Neuronal stem cell (in vitro differentiated cells): ENCODE results near the gene RABGGTB.
"Not testable (repeated sequence)": the region's sequence is repeated elsewhere in the genome, so short reads cannot be mapped to it uniquely, and the experiment has no call there.

Source experiments
- DNase-seq: peaks from one replicate; pipeline ENCODE4 v3.0.0-alpha.2; 2013; ENCODE audit warnings: low spot score
- H2AFZ ChIP-seq: one replicate; pipeline ENCODE4 v1.6.1; 2013; ENCODE audit warnings: mild to moderate bottlenecking, low read length, inconsistent platforms
- H2AK5ac ChIP-seq: 2 replicates; pipeline ENCODE4 v1.6.1; 2013; ENCODE audit warnings: low read depth, mild to moderate bottlenecking, inconsistent platforms, low read length, moderate library complexity, mixed read lengths
- H2BK120ac ChIP-seq: 2 replicates; pipeline ENCODE4 v1.6.1; 2013; ENCODE audit warnings: low read depth, mild to moderate bottlenecking, inconsistent platforms, low read length, moderate library complexity, mixed read lengths
- H2BK12ac ChIP-seq: one replicate; pipeline ENCODE4 v1.6.1; 2013; ENCODE audit warnings: low read length, inconsistent platforms
- H2BK15ac ChIP-seq: 2 replicates; pipeline ENCODE4 v1.6.1; 2013; ENCODE audit warnings: mild to moderate bottlenecking, low read length, inconsistent platforms, mixed read lengths
- H2BK5ac ChIP-seq: one replicate; pipeline ENCODE4 v1.6.1; 2013; ENCODE audit warnings: inconsistent platforms, mild to moderate bottlenecking, low read length, moderate library complexity
- H3K14ac ChIP-seq: one replicate; pipeline ENCODE4 v1.6.1; 2013; ENCODE audit warnings: low read length, inconsistent platforms
- H3K18ac ChIP-seq: 2 replicates; pipeline ENCODE4 v1.6.1; 2013; ENCODE audit warnings: low read length, inconsistent platforms
- H3K23ac ChIP-seq: 2 replicates; pipeline ENCODE4 v1.6.1; 2013; ENCODE audit warnings: low read depth, mild to moderate bottlenecking, mixed read lengths, low read length, inconsistent platforms; ENCODE audit not compliant: poor library complexity
- H3K27ac ChIP-seq: replicated peaks from 3 replicates; pipeline ENCODE4 v1.5.1; 2013; ENCODE audit warnings: low read length, inconsistent platforms
- H3K27me3 ChIP-seq, 3 experiments: 2 replicates each; pipeline ENCODE4 v1.6.1; 2013; ENCODE audit warnings: low read length in 3 of 3, mild to moderate bottlenecking in 2 of 3, inconsistent platforms in 1 of 3, low read depth in 1 of 3, mixed read lengths in 1 of 3, moderate library complexity in 1 of 3; ENCODE audit not compliant: control insufficient read depth in 3 of 3, insufficient read depth in 3 of 3
- H3K36me3 ChIP-seq, 2 donors: replicated peaks in 1 of 2; 2 replicates each; pipeline ENCODE4 v1.6.1; 2013; ENCODE audit warnings: low read length in 2 of 2; ENCODE audit not compliant: control insufficient read depth in 2 of 2, insufficient read depth in 2 of 2
- H3K4ac ChIP-seq: 2 replicates; pipeline ENCODE4 v1.6.1; 2013; ENCODE audit warnings: inconsistent platforms, mild to moderate bottlenecking, low read length, moderate library complexity
- H3K4me1 ChIP-seq, 2 donors: 1 replicate in 1 of 2; 2 replicates in 1 of 2; pipeline ENCODE4 v1.6.1; 2013; ENCODE audit warnings: low read length in 2 of 2, low read depth in 1 of 2; ENCODE audit not compliant: control insufficient read depth in 2 of 2, insufficient read depth in 1 of 2
- H3K4me2 ChIP-seq: one replicate; pipeline ENCODE4 v1.6.1; 2013; ENCODE audit warnings: mild to moderate bottlenecking, low read length, inconsistent platforms; ENCODE audit not compliant: insufficient read depth, poor library complexity, severe bottlenecking
- H3K4me3 ChIP-seq, 2 donors: 2 replicates each; pipeline ENCODE4 v1.5.1; 2013; ENCODE audit warnings: low read length in 2 of 2, mild to moderate bottlenecking in 2 of 2, inconsistent platforms in 1 of 2, moderate library complexity in 1 of 2
- H3K79me1 ChIP-seq: one replicate; pipeline ENCODE4 v1.6.1; 2013; ENCODE audit warnings: low read depth, mild to moderate bottlenecking, inconsistent platforms, low read length, moderate library complexity
- H3K9ac ChIP-seq: one replicate; pipeline ENCODE4 v1.6.1; 2013; ENCODE audit warnings: mild to moderate bottlenecking, low read depth, low read length, inconsistent platforms; ENCODE audit not compliant: poor library complexity
- H3K9me3 ChIP-seq, 2 donors: replicated peaks in 1 of 2; 2 replicates each; pipeline versions ENCODE3 to v1.6.1; 2013; ENCODE audit warnings: low read length in 2 of 2, mild to moderate bottlenecking in 2 of 2, inconsistent platforms in 1 of 2, low read depth in 1 of 2, mixed read lengths in 1 of 2, moderate library complexity in 1 of 2; ENCODE audit not compliant: control insufficient read depth in 2 of 2, insufficient read depth in 1 of 2
- H4K8ac ChIP-seq: one replicate; pipeline ENCODE4 v1.6.1; 2013; ENCODE audit warnings: low read depth, mild to moderate bottlenecking, inconsistent platforms, low read length, moderate library complexity
- H4K91ac ChIP-seq: one replicate; pipeline ENCODE4 v1.6.1; 2013; ENCODE audit warnings: low read length, low read depth, mild to moderate bottlenecking, inconsistent platforms; ENCODE audit not compliant: poor library complexity
- WGBS, 2 donors: extraction: QIAGEN DNeasy Blood & Tissue Kit; methylation state at CpG; one replicate each; pipeline ENCODE4 v1.1.7; 2013; ENCODE audit warnings: missing lambda C conversion rate in 2 of 2, mixed read lengths in 1 of 2; ENCODE audit not compliant: insufficient read length in 2 of 2, insufficient replicate concordance in 1 of 2; ENCODE audit errors: extremely low coverage in 2 of 2; 5-methylcytosine and 5-hydroxymethylcytosine counted together

Gene RABGGTB

GRCh38 chr1:75758543-75758942 is 27.5 kb upstream of the RABGGTB start:
- WGBS, 2 donors: no CpG with 5 or more reads among the region's 4 CpGs
- H3K14ac ChIP-seq, H3K4ac ChIP-seq, H3K79me1 ChIP-seq, H2BK12ac ChIP-seq, H3K4me3 ChIP-seq, H2BK120ac ChIP-seq, H4K8ac ChIP-seq, DNase-seq, H3K4me1 ChIP-seq, H3K4me2 ChIP-seq, H3K18ac ChIP-seq, H2BK5ac ChIP-seq, H3K27me3 ChIP-seq, H2AFZ ChIP-seq, H2BK15ac ChIP-seq, H3K27ac ChIP-seq, H2AK5ac ChIP-seq, H3K23ac ChIP-seq, H3K9ac ChIP-seq, H4K91ac ChIP-seq: not testable (repeated sequence)
- peaks cover 4 to 32% of the 10 kb centered on the region in 2 donors for H3K9me3 ChIP-seq
- H3K36me3 ChIP-seq: peaks cover 6 to 75% of the 10 kb centered on the region in 2 donors

GRCh38 chr1:75764057-75764655 is 21.9 kb upstream of the RABGGTB start:
- H3K36me3 ChIP-seq: peaks cover 4 to 36% of the 10 kb centered on the region in 2 donors
- H4K8ac ChIP-seq: no peak overlapping the region
- no peak overlapping the region for H2BK15ac ChIP-seq
- no peak overlapping the region for H2AK5ac ChIP-seq
- no peak overlapping the region for H3K4me2 ChIP-seq
- H2BK5ac ChIP-seq: no peak overlapping the region
- H3K18ac ChIP-seq: no peak overlapping the region
- H3K4me1 ChIP-seq: no peaks in the 10 kb centered on the region
- no peak overlapping the region for H3K23ac ChIP-seq
- H2AFZ ChIP-seq: no peak overlapping the region
- DNase-seq: no peak
- H3K79me1 ChIP-seq: no peaks in the 10 kb centered on the region
- no peaks in the 10 kb centered on the region for H3K27me3 ChIP-seq
- no peak overlapping the region for H3K9ac ChIP-seq
- no peak overlapping the region for H2BK12ac ChIP-seq
- H3K4ac ChIP-seq: no peak overlapping the region
- no peak overlapping the region for H4K91ac ChIP-seq
- no peak overlapping the region for H3K4me3 ChIP-seq
- no CpG with 5 or more reads among the region's 1 CpG for WGBS, 2 donors
- no peak overlapping the region for H3K27ac ChIP-seq
- no peak overlapping the region for H3K14ac ChIP-seq
- no peak overlapping the region for H2BK120ac ChIP-seq
- H3K9me3 ChIP-seq: no peaks in the 10 kb centered on the region

- no CpG with 5 or more reads among the region's 1 CpG for WGBS, 2 donors
- no peak for DNase-seq
- Histone ChIP-seq H3K36me3 (peaks cover 4 to 31% of the 10 kb centered on the region in 2 donors), H3K4ac (no peak overlapping the region), H3K4me1 (no peaks in the 10 kb centered on the region), H3K27ac (no peak overlapping the region), H2BK120ac (no peak overlapping the region), H3K14ac (no peak overlapping the region), H2BK12ac (no peak overlapping the region), H2BK15ac (no peak overlapping the region), H3K9ac (no peak overlapping the region), H4K91ac (no peak overlapping the region), H3K9me3 (no peaks in the 10 kb centered on the region), H3K4me2 (no peak overlapping the region), H3K27me3 (no peaks in the 10 kb centered on the region), H2AFZ (no peak overlapping the region), H3K23ac (no peak overlapping the region), H3K4me3 (no peak overlapping the region), H4K8ac (no peak overlapping the region), H3K18ac (no peak overlapping the region), H3K79me1 (no peaks in the 10 kb centered on the region), H2BK5ac (no peak overlapping the region), H2AK5ac (no peak overlapping the region)
These were observed 20.2 kb upstream of the RABGGTB start for GRCh38 chr1:75765697-75766355.

GRCh38 chr1:75768016-75768415 is 18.0 kb upstream of the RABGGTB start:
- H2AK5ac ChIP-seq: no peak overlapping the region
- peaks cover 4 to 10% of the 10 kb centered on the region in 2 donors for H3K36me3 ChIP-seq
- H3K18ac ChIP-seq: no peak overlapping the region
- H4K8ac ChIP-seq: no peak overlapping the region
- no CpG with 5 or more reads among the region's 1 CpG for WGBS, 2 donors
- no peaks in the 10 kb centered on the region for H3K27me3 ChIP-seq
- H3K4me3 ChIP-seq: no peak overlapping the region
- no peak overlapping the region for H2BK120ac ChIP-seq
- no peak overlapping the region for H3K4ac ChIP-seq
- H3K79me1 ChIP-seq: no peaks in the 10 kb centered on the region
- no peak overlapping the region for H3K14ac ChIP-seq
- no peaks in the 10 kb centered on the region for H3K4me1 ChIP-seq
- H3K4me2 ChIP-seq: no peak overlapping the region
- H3K9me3 ChIP-seq: no peaks in the 10 kb centered on the region
- H3K27ac ChIP-seq: no peak overlapping the region
- no peak overlapping the region for H2BK12ac ChIP-seq
- H2AFZ ChIP-seq: no peak overlapping the region
- no peak overlapping the region for H4K91ac ChIP-seq
- no peak overlapping the region for H3K23ac ChIP-seq
- no peak overlapping the region for H2BK5ac ChIP-seq
- H3K9ac ChIP-seq: no peak overlapping the region
- H2BK15ac ChIP-seq: no peak overlapping the region
- DNase-seq: no peak
